DMS53 (cell line): Measurements from ENCODE around the gene AVPI1.
"Not testable (repeated sequence)": the region's sequence is repeated elsewhere in the genome, so short reads cannot be mapped to it uniquely, and the experiment has no call there.

Experiments
- DNase-seq: peaks from one replicate; lab custom pipeline; 2025; lab: John Stamatoyannopoulos, UW

AVPI1 gene

DNA sequence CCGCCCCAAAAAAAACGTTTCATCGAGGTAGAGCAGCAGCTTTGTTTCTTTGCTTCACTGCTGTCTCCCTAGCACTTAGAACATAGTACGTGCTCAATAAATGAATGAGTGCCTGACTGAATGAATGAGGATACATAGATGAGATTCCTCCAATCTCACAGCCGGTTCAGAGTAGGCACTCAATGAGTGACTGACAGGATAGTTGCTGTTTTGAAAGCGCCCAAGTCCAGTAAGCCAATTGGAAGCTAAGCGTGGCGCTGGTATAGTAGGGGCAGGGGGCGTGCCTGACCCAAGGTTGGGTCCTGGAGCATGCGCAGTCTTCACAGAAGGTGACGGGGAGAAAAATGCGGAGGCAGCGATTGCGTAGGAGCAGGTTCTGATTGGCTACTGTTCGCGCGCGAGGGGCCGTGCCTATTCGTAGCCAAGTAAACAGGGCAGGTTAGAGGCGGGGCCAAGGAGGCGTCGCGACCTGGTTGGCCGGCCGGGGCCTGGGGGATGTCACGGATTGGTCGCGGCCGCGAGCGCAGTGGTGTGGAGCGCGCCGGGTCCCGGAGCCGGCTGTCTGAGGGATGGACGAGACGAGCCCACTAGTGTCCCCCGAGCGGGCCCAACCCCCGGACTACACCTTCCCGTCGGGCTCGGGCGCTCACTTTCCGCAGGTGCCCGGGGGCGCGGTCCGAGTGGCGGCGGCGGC lies 46.7 kb downstream of the AVPI1 start, which contains the start of gene PI4K2A:
PI4K2A (plus strand) TSS at position 498 of the 694 bp plus-strand sequence; CDS start at position 570, 72 bp downstream.
- DNase-seq, result peak; percentile 100

DNA sequence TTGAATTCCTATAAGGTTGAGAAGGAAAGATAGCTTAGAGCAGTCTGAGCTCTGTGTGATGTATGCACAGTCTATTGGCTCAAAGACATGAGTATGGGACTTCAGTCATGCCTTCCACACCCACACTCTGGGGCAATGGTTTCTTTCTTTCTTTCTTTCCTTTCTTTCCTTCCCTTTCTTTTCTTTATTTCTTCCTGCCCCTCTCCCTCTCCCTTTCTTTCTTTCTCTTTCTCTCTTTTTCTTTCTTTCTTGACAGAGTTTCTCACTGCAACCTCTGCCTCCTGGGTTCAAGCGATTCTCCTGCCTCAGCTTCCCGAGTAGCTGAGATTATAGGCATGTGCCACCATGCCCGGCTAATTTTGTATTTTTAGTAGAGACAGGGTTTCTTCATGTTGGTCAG lies 48.0 kb downstream of the AVPI1 start:
- DNase-seq, result not testable (repeated sequence)

DNA sequence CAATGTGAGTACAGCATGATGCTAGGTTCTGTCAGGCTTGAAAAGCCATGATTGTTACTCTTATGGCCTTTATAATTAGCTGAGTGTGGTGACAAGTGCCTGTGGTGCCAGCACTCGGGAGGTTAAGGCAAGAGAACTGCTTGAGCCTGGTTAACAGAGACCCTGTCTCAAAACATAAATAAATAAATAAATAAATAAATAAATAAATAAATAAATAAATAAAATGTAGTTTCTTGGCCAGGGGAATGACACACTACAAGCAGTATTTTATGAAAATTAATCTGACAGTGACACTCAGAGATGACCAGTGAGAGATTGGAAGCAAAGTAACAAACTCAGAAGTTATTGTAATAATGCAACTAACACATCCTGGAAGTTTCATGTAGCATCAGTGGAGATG lies 51.5 kb downstream of the AVPI1 start:
- DNase-seq, result no peak

DNA sequence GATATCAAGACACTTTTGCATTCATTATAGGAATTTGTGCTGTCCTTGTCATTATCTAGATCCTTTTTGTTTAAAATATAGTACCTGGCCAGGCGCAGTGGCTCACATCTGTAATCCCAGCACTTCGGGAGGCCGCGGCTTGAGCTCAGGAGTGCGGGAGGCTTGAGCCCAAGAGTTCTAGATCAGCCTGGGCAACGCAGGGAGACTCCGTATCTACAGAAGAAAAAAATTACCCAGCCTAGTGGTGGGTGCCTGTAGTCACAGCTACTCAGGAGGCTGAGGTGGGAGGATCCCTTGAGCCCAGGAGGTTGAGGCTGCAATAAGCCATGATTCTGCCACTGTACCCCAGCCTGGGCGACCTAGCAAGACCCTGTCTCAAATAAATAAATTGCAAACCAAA lies 53.1 kb downstream of the AVPI1 start:
- DNase-seq, result peak; percentile 89

DNA sequence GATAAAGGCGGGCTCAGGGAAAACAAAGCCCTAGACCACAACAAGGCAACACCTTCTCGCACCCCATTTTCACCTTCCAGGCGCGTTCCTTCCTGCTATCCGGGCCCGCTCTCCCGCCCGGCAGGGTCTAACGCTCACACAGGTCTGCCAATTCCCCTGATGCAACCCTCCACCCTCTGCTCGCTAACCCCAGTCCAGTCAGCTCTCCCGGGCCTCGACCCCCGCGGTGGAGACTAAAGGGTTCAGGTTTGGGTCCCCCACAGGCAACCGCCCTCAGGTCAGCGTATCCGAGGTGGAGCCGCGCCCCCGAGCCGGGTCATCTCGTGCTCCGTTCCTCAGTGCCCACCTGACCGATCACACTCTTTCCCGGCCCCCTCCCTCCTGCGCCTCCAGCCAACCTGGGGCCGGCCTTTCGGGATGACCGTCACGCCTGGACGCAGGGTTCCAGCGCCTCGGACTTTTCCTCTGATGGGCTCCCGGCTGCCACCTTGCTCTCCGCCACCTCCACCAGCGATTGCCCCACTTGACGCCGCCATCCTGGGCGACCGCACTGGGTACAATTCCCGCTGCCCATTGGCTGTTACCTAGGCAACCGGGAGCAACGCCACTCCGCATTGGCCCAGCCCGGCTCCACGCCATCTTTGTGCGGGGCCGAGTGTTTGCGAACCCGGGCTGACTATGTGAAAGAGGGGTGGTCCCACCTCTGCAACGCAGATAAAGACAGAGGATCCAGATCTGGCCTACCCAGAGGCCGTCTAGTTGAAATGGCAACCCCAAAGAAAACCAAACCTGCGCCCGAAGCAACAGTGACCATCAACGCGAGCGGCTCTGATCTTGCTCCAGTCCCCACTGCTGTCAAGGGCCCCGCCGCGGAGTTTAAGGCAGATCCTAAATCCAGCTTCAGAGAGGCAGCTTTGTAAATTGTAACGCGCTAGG lies 53.8 kb downstream of the AVPI1 start, which contains the start of gene MORN4:
MORN4 (minus strand) TSS at position 552 of the 936 bp plus-strand sequence. CDS start 13,847 bp downstream, outside the sequence.
- peak; percentile 99 for DNase-seq

DNA sequence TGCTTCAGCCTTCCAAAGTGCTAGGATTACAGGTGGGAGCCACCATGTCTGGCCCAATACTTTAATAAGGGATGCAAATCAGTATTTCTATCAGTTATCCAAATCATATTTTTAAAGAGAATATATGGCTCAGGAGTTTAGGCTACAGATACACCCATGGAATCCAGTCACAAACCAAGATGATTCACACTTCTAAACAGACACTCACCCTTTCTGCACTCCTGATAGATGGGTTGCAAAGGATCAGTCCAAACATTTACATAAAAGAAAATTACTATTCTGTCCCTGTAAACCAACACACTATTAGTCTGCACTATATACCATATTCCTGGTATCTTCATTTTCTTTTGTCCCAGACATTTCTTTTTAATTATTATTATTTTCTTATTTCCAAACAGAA lies 55.9 kb downstream of the AVPI1 start:
- no peak for DNase-seq

DNA sequence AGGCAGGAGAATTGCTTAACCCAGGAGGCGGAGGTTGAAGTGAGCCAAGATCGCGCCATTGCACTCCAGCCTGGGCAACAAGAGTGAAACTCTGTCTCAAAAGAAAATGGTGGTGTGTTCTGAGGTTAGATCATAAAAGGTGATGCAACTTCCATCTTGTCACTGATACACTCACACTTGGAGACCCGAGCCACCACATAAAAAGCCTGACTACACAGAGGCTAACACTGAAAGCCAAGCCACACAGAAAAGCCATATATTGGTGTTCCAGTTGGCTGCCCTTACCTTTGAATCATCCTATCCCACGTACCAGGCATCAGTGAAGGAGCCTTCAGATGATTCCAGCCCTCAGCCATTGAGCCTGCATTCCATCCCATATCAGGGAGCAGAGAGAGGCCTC lies 57.8 kb downstream of the AVPI1 start:
- DNase-seq, result no peak

DNA sequence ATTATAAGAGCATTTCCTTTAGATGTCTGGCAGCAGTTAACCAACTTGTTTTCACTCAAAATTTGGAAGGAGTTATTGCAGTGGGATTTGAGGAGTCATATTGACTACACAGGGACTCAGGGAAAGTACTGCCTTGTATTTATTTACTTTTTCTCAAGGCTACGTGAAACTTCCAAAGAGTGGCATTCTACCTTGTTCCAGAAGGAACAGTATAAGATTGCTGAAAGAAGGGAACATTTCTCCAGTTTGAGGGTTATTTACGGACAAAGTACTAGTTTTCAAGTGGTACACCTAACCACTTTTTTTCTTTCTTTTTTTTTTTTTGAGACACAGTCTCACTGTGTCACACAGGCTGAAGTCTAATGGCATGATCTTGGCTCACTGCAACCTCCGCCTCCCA lies 58.8 kb downstream of the AVPI1 start:
- no peak for DNase-seq

DNA sequence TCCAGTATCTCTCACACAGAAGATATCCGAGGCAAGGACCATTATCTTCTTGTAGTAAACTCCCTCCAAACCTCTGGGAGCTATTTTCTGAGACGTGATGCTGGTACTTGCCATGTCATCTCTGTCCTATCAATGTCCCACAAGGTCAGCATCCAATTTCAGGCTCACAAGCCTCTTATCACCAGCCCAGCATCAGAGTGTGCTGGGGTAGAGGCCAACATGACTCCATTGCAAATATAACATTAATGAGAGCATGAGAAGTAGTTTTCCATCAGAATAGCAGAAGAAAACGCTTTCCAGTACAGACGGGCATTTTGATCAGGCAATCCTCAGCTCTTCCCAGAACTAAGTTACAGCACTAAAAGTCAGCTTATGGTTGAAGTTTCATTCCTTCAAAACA lies 59.3 kb downstream of the AVPI1 start:
- no peak for DNase-seq
